Stimulated activated CD8-positive, alpha-beta memory T cell treated with anti-CD3 and anti-CD28 coated beads, Interleukin-15, amount 100 ng/mL, for 24 hours (primary cell): ENCODE measurements around the gene MYO7A.

Experiments
- DNase-seq: peaks from one replicate; pipeline ENCODE4 v3.0.0-alpha.2; 2020; ENCODE audit warnings: low read depth

MYO7A gene

DNA sequence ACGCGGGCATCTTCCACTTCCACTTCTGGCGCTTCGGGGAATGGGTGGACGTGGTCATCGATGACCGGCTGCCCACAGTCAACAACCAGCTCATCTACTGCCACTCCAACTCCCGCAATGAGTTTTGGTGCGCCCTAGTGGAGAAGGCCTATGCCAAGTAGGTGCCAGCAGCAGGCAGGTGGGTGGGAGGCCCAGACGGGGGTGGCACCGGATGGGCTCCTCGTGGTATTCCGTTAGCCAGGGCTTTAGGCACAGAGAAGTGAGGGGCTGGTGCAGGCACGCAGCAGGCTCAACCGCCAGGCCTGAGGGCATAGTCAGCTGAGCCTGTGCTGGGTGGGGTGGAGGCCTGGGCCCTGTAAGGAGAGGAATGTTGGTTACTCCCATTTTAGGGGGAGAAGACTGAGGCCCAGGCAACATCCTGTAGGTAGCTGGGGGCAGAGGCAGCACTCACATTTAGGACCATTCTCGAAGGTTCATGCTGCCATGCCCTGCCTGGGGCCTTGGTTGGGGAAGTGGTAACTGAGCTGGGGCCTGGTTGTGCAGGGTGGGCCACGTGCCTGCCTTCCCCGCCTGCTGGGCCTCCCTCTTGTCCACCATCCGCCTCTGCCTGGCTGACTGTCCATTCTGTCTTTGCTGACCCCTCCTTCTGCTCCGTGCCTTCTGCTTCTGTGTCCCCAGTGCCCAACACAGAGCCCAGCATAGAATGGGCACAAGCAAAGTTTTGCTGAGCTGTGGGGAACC lies 15.2 kb upstream of the MYO7A start:
- DNase-seq, result no peak

GRCh38 chr11:77113382-77114088 lies 14.5 kb upstream of the MYO7A start:
- DNase-seq, result no peak

DNA sequence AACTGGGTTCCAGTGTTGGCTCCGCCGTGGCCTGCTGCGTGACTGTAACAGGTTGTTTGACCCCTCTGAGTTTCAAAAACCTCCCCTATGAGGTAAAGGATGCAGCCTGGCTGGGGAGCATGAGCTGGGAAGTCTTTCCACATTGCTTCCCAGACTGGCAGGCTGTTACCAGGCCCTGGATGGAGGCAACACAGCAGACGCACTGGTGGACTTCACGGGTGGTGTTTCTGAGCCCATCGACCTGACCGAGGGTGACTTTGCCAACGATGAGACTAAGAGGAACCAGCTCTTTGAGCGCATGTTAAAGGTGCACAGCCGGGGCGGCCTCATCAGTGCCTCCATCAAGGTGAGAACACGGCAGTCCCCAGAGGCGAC lies 14.0 kb upstream of the MYO7A start:
- DNase-seq, result no peak

DNA sequence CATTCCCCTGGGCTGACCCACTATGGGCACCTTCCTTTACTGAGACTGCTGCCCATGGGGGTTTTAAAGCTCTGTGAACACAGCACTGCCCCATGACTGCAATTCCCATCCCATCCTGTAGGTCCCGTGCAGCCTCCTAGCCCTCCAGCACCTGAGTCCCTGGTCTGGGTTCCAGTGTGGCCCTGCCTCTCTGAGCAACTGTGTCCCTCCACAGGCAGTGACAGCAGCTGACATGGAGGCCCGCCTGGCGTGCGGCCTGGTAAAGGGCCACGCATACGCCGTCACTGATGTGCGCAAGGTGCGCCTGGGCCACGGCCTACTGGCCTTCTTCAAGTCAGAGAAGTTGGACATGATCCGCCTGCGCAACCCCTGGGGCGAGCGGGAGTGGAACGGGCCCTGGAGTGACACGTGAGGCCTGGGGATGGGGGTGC lies 12.8 kb upstream of the MYO7A start:
- no peak for DNase-seq

GRCh38 chr11:77115956-77116355 lies 12.1 kb upstream of the MYO7A start:
- DNase-seq, result no peak

- no peak for DNase-seq
Measured at GRCh38 chr11:77117492-77117891, 10.6 kb upstream of the MYO7A start.

GRCh38 chr11:77118086-77118485 lies 10.0 kb upstream of the MYO7A start:
- no peak for DNase-seq

- no peak for DNase-seq
Measured at GRCh38 chr11:77118971-77119370, 9.1 kb upstream of the MYO7A start.

- no peak for DNase-seq
Measured at GRCh38 chr11:77119531-77119936, 8.5 kb upstream of the MYO7A start.

- DNase-seq, result no peak
Measured at GRCh38 chr11:77120571-77120970, 7.5 kb upstream of the MYO7A start.

- DNase-seq, result no peak
Measured at GRCh38 chr11:77121096-77121640, 6.9 kb upstream of the MYO7A start.

DNA sequence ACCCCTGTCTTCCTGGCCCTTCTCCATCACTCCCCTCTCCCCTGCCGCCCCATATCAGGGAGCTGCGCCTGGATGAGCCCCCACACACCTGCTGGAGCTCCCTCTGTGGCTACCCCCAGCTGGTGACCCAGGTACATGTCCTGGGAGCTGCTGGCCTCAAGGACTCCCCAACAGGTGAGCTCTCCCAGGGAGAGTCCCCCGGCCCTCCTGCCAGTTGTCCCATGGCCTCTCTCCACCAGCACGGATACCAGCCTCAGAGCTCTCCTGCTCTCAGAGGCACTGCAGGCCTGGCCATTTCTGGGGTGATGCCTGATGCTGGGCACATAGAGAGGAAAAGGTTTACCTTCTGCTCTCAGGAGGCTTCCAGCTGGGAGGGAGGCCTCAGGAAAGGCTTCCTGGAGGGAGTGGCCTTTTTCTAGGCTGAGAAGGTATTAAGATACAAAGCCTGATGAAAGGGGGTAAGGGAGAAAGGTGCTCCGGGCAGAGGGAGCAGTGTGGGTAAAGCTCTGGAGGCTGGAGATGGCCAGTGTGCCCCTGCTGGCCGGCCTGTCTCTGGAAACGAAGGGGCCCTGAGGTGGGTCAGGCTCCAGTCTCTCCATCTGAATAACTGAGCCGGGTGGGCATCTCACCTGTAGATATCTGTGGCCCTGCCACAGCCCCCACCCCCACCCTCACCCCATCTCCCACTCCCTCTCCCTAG lies 6.0 kb upstream of the MYO7A start:
- DNase-seq, result no peak

GRCh38 chr11:77122576-77123212 lies 5.4 kb upstream of the MYO7A start:
- no peak for DNase-seq

DNA sequence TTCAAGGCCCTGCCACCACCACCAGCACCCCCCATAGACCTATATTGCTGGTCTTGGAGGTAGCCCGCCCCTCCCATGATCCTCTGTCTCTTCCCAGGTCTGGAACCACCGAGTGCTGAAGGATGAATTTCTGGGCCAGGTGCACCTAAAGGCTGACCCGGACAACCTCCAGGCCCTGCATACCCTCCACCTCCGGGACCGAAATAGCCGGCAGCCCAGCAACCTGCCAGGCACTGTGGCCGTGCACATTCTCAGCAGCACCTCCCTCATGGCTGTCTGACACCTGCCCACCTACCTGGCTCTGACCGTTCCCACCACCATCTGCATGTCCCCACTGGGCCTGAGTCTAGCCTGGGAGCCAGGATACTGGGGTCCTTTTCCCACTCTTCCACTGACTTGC lies 4.5 kb upstream of the MYO7A start:
- DNase-seq, result no peak

DNA sequence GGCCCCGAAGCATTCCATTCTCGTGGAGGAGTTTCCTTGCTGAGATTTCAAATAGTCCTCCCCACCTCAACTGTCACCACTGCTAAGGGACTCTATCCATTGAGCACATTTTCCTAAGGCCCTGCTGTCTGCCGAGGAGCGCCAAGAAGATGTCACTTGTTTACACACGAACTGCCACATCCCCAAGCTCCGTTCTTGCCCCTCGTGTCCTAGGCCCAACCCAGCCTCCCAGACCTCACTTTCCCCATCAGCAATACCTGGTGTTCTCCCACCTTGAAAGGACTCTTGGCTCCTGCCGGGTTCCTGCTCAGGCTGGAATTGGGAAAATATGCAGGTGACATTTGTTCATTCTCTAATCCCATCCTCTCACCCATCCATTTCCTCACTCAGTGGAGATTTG lies 4.0 kb upstream of the MYO7A start:
- no peak for DNase-seq

- DNase-seq, result no peak
Measured at GRCh38 chr11:77124488-77124887, 3.6 kb upstream of the MYO7A start.

DNA sequence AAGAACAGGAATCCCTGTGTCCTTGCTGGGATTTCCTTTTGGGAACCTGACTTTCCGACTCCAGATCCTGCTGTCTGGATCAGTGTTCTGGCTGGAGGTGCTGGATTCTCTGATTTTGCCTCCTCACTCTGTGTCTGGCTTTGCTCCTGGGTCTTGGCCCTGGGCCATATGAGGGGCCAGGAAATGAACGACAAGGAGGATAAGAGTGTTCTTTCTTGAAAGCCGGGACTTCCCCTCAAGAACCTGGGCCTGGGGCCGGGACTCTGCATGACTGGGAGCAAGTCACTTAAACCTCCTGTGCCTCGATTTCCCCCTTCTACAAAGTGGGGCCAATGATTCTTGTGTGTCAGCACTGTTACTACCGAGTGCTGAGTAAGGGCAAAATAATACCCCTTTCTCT lies 2.9 kb upstream of the MYO7A start:
- no peak for DNase-seq

DNA sequence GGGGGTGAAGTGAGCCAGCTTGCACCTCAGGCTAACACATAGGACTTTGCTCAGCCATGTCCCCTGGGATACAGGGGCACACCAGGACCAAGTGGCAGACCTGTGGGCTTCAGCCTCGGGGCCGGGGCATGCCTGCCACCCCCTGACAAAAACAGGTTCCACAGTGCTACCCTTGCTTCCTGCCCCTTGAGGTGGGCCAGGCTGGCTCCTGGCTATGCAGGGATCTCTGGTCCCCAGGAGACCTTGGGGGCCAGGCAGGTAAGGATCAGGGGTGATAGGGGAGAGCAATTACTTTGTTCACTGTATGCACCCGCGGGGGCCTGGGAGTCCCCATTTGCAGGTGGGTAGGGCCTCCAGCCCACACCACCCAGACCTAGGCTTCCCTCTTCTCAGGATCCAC lies 2.4 kb upstream of the MYO7A start:
- no peak for DNase-seq

DNA sequence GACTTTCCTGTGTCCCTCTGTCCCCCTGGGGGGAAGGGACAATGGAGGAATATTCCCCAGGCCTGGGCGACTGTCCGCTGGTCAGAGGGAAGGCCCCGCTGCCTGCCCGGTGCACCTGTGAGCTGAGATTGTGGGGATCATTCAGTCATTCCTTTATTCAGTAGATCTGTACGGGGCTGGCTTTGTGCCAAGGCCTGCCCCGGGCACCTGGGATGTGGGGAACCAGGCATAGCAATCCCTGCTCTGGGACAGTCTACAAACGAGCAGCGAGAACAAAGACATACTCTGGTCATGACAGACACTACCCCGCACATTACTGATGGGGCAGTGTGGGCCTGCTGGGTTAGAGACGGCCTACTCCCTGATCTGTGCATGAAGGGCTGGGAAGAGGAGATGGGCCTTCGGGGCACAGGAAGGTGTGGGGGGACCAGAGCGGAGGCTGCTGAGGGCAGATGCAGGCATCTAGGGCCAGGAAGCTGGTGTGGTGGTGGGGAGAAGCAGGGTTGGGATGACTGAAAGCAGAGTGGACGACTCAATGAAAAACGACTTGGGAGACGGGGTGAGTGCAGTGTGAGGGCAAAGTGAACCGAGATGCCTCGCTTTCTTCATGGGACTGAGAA lies 1.8 kb upstream of the MYO7A start:
- DNase-seq, result no peak

GRCh38 chr11:77126861-77127234 lies 1.2 kb upstream of the MYO7A start:
- DNase-seq, result no peak

DNA sequence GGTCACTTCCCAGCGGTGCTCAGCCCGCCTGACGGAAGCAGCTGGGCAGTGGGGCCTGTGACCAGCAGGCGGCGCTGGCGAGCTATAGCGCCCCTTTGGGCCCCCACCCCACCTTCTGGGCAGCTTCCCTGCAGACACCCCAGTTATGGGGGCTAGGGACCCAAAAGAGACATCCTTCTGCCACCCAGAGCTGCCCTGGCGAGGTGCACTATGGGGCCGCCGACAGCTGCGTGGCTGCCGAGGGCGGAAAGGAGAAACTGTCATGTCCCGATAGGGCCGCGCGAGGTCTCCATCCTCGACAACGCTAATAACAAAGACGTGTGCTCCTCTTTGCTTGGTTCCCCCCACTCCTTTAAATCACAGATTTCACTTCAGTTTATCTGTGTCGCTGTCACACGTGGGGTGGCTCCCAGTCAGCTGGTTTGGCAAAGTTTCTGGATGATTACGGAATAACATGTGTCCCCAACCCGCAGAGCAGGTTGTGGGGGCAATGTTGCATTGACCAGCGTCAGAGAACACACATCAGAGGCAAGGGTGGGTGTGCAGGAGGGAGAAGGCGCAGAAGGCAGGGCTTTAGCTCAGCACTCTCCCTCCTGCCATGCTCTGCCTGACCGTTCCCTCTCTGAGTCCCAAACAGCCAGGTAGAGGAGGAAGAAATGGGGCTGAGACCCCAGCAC lies 673 bp upstream of the MYO7A start:
- DNase-seq, result peak; percentile 41
